Neural cell (in vitro differentiated cells): ENCODE results near the gene ZNF678. TPM values are rescaled to one million over a fixed set of nuclear protein-coding genes. Genes with fewer than 3 reads are reported as not detected.

Experiments
- H2AFZ ChIP-seq: fragments of 200-600, 300-800 bp; sonication (generic), shearing (Covaris generic); 2 replicates; pipeline ENCODE4 v1.6.0; 2014; ENCODE audit warnings: low read depth, mild to moderate bottlenecking, antibody characterized with exemption, low read length, moderate library complexity
- H3F3A ChIP-seq: fragments of 200-600 bp; shearing (Covaris generic); 2 replicates; pipeline ENCODE4 v1.6.1; 2016; ENCODE audit warnings: mild to moderate bottlenecking, moderate library complexity, mixed read lengths, antibody characterized with exemption, low read length; ENCODE audit not compliant: insufficient read depth, poor library complexity, severe bottlenecking
- H3K27ac ChIP-seq: fragments of 200-600, 300-800 bp; sonication (generic), shearing (Covaris generic); 2 replicates; pipeline ENCODE4 v1.5.1; 2014; ENCODE audit warnings: mild to moderate bottlenecking, low read length, moderate library complexity
- H3K27me3 ChIP-seq: fragments of 300-800, 200-600 bp; sonication (generic), shearing (Covaris generic); 2 replicates; pipeline ENCODE4 v1.6.0; 2014; ENCODE audit warnings: mild to moderate bottlenecking, low read depth, low read length, moderate library complexity; ENCODE audit not compliant: insufficient read depth
- H3K36me3 ChIP-seq: fragments of 300-800, 200-600 bp; sonication (generic), shearing (Covaris generic); 2 replicates; pipeline ENCODE4 v1.5.1; 2014; ENCODE audit warnings: mild to moderate bottlenecking, antibody characterized with exemption, low read length, moderate library complexity; ENCODE audit not compliant: insufficient read depth
- H3K4me2 ChIP-seq: fragments of 300-800, 200-600 bp; sonication (generic), shearing (Covaris generic); 2 replicates; pipeline ENCODE4 v1.6.0; 2014; ENCODE audit warnings: mild to moderate bottlenecking, low read length
- H3K4me3 ChIP-seq: fragments of 300-800, 200-600 bp; sonication (generic), shearing (Covaris generic); 2 replicates; pipeline ENCODE4 v1.5.1; 2014; ENCODE audit warnings: mild to moderate bottlenecking, low read length, moderate library complexity
- H3K79me2 ChIP-seq: fragments of 200-600 bp; shearing (Covaris generic); replicated peaks from 2 replicates; pipeline ENCODE4 v1.6.0; 2014; ENCODE audit warnings: mild to moderate bottlenecking, low read length, moderate library complexity; ENCODE audit not compliant: insufficient read depth
- H3K9ac ChIP-seq: fragments of 300-800, 200-600 bp; sonication (generic), shearing (Covaris generic); 2 replicates; pipeline ENCODE4 v1.6.1; 2016; ENCODE audit warnings: mild to moderate bottlenecking, low read length, mixed read lengths
- H3K9me2 ChIP-seq: fragments of 200-600 bp; shearing (Covaris generic); 2 replicates; pipeline ENCODE4 v1.6.1; 2016; ENCODE audit warnings: mild to moderate bottlenecking, low read length, mixed read lengths; ENCODE audit not compliant: insufficient read depth
- H3K9me3 ChIP-seq: fragments of 200-600, 300-800 bp; sonication (generic), shearing (Covaris generic); 2 replicates; pipeline ENCODE4 v1.6.1; 2016; ENCODE audit warnings: mild to moderate bottlenecking, mixed run types, low read length, moderate library complexity, mixed read lengths
- H4K20me1 ChIP-seq: fragments of 200-600 bp; shearing (Covaris generic); 2 replicates; pipeline ENCODE4 v1.6.1; 2016; ENCODE audit warnings: mild to moderate bottlenecking, mixed run types; ENCODE audit not compliant: insufficient read depth
- EP300 ChIP-seq: fragments of 450-650 bp; conservative IDR thresholded peaks from 2 replicates; pipeline ENCODE4 v1.6.1; 2014; ENCODE audit warnings: antibody characterized with exemption, mild to moderate bottlenecking, moderate library complexity; ENCODE audit not compliant: poor library complexity, severe bottlenecking
- EZH2 ChIP-seq: fragments of 200-600, 300-800 bp; shearing (Covaris generic), sonication (generic); IDR thresholded peaks from 2 replicates; pipeline ENCODE4 v1.6.1; 2014; ENCODE audit warnings: antibody characterized with exemption, low read length, borderline replicate concordance, mild to moderate bottlenecking; ENCODE audit not compliant: insufficient read depth, poor library complexity, severe bottlenecking
- MXI1 ChIP-seq: fragments of 450-650 bp; conservative IDR thresholded peaks from 2 replicates; pipeline ENCODE4 v1.6.1; 2014; ENCODE audit warnings: antibody characterized with exemption, mild to moderate bottlenecking; ENCODE audit not compliant: poor library complexity, severe bottlenecking
- POLR2AphosphoS5 ChIP-seq: IDR thresholded peaks from 2 replicates; pipeline ENCODE4 v1.6.1; 2012
- RAD21 ChIP-seq: fragments of 450-650 bp; conservative IDR thresholded peaks from 2 replicates; pipeline ENCODE4 v1.6.1; 2014; ENCODE audit warnings: antibody characterized with exemption, mild to moderate bottlenecking, moderate library complexity
- REST ChIP-seq: IDR thresholded peaks from 2 replicates; pipeline ENCODE4 v1.6.1; 2012; ENCODE audit warnings: borderline replicate concordance
- SMC3 ChIP-seq: fragments of 450-650 bp; conservative IDR thresholded peaks from 2 replicates; pipeline ENCODE4 v1.6.1; 2014; ENCODE audit warnings: antibody characterized with exemption, mild to moderate bottlenecking, moderate library complexity; ENCODE audit not compliant: poor library complexity
- TAF1 ChIP-seq: IDR thresholded peaks from 2 replicates; pipeline ENCODE4 v1.6.1; 2012; ENCODE audit warnings: low read depth
- polyA plus RNA-seq: library from polyadenylated mRNA; depleted of rRNA; stranded (reverse); fragments of >200 nt; gene quantifications from 2 replicates; pipeline ENCODE4 v1.2.3, GENCODE V29; 2014
- TF ChIP-seq, protein P1 (sequence below): fragments of 450-650 bp; IDR thresholded peaks from 2 replicates; pipeline ENCODE4 v1.5.1; 2014; ENCODE audit warnings: antibody characterized with exemption, mild to moderate bottlenecking, moderate library complexity; ENCODE audit not compliant: poor library complexity, severe bottlenecking

Gene ZNF678
- polyA plus RNA-seq, 1 donor from 2014 or later, result 25.9 TPM

DNA sequence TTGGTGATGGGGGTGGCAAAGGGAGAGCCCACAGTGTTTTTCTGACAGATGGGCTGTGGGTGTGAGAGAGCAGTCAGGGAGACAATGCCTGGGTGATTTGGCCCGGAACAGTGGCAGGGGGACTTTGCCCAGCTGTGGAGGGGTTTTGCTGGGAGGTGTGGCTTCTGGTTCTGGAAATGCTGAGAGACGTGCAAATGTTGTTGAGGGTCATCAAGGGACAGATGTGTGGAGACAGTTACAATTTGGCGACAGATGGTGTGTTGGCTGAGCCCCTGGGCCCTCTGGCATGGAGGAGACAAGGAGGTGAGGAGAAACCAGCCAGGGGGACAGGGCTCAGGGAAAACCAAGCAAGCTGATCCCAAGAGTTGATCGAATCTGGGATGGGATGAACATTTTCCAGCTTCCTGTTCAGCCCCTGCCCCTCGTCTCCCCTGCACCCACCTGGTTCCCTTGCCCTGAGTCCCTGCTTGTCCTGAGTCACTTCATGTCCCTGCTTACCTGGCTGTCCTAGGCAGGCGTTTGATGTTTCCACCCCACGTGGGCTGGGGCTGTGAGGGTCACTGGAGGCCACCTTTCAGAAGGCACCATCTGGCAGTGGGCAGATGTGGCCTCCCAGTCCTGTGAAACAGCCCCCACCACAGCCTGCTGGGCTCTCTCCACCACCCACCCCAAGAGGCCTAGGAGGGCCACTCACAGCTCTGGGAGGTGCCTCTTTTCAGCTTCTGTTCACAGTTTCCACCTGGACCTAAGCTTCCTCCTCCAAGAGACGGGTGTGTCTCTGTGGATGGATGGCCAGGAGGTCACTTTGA is 15.8 kb upstream of the ZNF678 start:
- Histone ChIP-seq H3K36me3 (no peaks in the 10 kb centered on the region), H3K9me3 (no peaks in the 10 kb centered on the region), H3K27me3 (peaks cover 4% of the 10 kb centered on the region), H3K79me2 (no peaks in the 10 kb centered on the region), H3K9ac (no peak overlapping the region), H2AFZ (no peak overlapping the region), H3K9me2 (no peaks in the 10 kb centered on the region), H3K4me2 (no peak overlapping the region), H4K20me1 (no peaks in the 10 kb centered on the region), H3K27ac (no peak overlapping the region), H3F3A (no peaks in the 10 kb centered on the region), H3K4me3 (no peak overlapping the region)
- TF ChIP-seq REST (no peak), MXI1 (no peak), POLR2AphosphoS5 (no peak), EZH2 (no peak), RAD21 (no peak), EP300 (no peak), TAF1 (no peak), SMC3 (no peak)
- TF ChIP-seq, protein P1, sequence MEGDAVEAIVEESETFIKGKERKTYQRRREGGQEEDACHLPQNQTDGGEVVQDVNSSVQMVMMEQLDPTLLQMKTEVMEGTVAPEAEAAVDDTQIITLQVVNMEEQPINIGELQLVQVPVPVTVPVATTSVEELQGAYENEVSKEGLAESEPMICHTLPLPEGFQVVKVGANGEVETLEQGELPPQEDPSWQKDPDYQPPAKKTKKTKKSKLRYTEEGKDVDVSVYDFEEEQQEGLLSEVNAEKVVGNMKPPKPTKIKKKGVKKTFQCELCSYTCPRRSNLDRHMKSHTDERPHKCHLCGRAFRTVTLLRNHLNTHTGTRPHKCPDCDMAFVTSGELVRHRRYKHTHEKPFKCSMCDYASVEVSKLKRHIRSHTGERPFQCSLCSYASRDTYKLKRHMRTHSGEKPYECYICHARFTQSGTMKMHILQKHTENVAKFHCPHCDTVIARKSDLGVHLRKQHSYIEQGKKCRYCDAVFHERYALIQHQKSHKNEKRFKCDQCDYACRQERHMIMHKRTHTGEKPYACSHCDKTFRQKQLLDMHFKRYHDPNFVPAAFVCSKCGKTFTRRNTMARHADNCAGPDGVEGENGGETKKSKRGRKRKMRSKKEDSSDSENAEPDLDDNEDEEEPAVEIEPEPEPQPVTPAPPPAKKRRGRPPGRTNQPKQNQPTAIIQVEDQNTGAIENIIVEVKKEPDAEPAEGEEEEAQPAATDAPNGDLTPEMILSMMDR, result no peak

DNA sequence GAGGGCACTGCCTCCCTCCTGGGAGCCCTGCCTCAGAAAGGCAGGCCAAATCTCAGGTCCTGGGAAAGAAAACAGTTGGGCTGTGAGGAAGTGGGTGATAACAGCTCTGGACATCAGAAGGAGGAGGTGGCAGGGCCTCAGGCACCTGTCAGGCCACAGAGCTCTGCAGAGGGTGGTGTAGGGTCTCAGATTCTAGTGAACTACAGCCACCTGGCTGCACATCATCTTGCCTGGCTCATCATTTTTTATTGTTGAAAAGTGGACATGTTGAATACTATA is 15.3 kb upstream of the ZNF678 start:
- Histone ChIP-seq H3K79me2 (no peaks in the 10 kb centered on the region), H4K20me1 (no peaks in the 10 kb centered on the region), H3F3A (no peaks in the 10 kb centered on the region), H3K9ac (no peak overlapping the region), H3K4me3 (no peak overlapping the region), H3K36me3 (no peaks in the 10 kb centered on the region), H3K9me2 (no peaks in the 10 kb centered on the region), H3K27ac (no peak overlapping the region), H3K27me3 (no peaks in the 10 kb centered on the region), H3K4me2 (no peak overlapping the region), H2AFZ (no peak overlapping the region), H3K9me3 (no peaks in the 10 kb centered on the region)
- TF ChIP-seq MXI1 (no peak), EP300 (no peak), TAF1 (no peak), POLR2AphosphoS5 (no peak), RAD21 (no peak), SMC3 (no peak), EZH2 (no peak)
- TF ChIP-seq, protein P1, result no peak
